Fibroblast of skin of left biceps (primary cell): ENCODE measurements around the gene MARCHF3.
"Not testable (repeated sequence)": the region's sequence is repeated elsewhere in the genome, so short reads cannot be mapped to it uniquely, and the experiment has no call there.

ENCODE experiments used
- DNase-seq, 2 experiments: peaks; one replicate each; pipeline ENCODE4 v3.0.0-alpha.2; 2013; ENCODE audit warnings: low read depth in 2 of 2

Gene MARCHF3

DNA sequence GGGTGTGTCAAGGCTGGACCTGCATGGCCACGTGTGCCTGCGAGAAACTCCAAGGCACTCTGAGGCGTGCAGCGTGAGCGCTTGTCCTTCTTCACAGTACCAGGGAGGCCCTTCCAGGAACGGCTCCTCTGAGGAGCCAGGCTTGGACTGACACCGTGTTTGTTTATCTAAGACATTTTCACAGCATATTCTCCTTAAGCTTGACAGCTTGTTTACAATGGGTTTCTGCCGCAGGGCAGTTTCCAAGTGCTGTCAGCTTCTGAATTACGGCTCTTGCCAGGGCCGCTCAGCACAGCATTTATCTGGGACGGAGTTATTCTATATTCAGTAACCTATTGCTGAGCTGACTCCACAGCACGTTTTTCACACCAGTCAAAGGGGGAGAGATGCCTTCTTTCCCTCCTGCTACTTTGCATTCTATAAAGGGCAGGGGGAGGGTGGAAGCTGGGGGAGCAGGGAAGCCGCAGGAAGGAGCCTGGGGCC is 155.0 kb downstream of the MARCHF3 start:
- DNase-seq = no peak

DNA sequence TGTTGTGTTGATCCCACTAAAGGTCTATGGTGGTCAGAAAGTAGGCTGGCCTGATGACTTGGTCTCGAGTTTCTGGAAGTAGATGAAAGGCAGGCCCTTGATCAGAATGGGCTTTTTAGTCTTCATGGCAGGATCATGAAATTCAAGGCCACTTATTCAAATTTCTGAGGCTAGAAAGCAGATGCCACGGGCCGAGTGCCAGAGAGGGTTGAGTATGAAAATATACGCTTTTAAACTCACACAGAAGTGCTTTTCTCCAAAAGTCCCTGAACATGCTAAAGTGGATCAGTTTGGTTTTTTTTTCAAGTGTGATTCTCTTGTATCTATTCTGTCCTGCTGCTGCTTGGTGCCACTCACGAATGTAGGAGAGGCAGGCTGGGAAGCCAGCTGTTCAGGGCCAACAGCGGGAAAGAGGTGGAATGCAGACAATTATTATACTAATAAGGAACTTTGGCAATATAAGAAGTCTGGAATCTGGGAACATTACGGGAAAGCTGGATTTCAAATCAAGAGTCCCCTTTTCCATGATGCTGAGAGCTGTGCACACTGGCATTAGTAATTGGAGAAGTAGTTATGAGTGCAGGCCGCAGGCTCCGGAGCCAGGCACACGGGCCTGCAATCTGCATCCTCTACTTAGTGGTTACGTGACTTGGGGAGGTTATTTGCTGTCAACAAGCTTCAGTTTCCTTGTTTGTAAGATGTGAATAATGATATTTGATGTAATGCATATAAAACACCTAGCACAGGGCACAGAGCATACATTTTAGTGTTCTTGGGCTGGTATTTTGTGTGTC is 157.6 kb downstream of the MARCHF3 start:
- no peak for DNase-seq

GRCh38 chr5:126871441-126871840 is 158.9 kb downstream of the MARCHF3 start:
- DNase-seq = no peak

- DNase-seq = no peak
Measured at GRCh38 chr5:126869005-126869451, 161.3 kb downstream of the MARCHF3 start.

DNA sequence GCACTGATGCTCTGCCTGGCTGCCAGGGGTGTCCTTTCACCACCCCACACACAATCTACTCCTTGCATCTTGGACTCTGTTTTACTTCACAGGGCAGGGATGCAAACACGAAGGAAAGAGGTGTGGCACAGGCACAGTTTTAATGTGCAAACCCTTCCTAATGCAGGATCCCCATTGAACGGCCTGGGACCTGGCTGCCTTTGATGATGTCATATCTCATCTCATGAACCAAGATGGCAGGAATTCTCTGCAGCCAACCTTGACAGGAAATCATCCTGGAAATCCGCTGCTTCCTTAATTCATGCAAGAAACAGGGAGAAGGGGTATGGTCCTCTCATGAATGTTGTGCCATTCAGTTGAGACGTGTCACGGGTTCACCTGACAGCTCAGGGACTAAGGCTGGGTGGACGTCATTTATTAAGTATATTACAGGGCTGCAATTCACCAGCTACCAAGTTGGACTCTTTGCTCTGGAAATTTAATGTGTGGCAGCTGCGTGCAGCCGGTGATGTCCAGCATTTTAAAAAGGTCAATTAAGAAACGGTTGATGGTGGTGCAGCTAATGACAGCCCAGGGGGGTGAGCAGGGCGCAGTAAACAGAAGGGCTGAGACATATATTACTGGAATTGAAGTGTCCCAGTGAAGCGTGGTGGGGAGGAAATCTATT is 161.9 kb downstream of the MARCHF3 start:
- DNase-seq = no peak

GRCh38 chr5:126866851-126867636 is 163.3 kb downstream of the MARCHF3 start:
- no peak for DNase-seq

- peak; percentile 53 to 61 for DNase-seq
Measured at GRCh38 chr5:126865299-126865698, 165.1 kb downstream of the MARCHF3 start.

DNA sequence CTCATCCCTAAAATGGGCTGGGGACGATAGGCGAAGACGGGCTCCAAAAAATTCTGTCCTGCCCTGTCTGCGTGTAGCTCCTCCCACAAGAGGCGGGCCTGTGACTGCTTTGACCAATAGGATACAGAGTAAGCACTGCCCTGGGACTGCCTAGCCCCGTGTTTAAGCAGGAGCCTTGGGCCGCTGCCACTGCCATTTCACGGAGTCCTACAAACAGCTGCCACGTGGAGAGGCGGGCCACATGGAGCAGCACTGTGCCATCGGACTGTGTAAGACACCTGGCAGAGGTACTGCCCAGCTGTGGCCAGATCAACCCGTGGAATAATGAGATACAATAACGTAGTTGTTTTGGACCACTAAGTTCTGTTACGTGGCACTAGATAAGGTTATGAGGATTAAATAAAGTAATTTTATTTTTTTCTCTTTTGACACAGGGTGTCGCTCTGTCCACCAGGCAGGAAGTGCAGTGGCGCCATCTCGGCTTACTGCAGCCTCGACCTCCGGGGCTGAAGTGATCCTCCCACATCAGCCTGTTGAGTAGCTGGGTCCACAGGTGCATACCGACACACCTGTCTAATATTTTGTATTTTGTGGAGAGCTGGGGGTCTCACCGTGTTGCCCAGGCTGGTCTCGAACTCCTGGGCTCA is 166.2 kb downstream of the MARCHF3 start:
- DNase-seq = no peak

DNA sequence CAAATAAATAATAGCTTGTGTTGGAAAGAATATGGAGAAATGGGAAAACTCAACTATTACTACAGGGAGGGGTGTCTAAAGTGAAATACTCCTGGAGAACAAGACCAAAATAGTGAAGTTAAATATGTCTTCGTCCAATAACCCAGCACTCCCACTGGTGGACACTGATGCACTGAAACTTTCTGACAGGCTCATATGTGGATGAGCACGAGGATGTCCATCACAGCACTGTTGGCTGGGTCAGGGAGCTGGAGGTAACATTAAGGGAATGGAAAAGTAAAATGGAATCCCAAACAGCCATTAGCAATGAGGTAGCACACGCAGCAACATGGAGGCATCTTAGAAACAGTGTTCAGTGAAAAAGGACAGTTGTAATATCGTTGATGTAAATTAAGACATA is 167.0 kb downstream of the MARCHF3 start:
- DNase-seq = no peak

DNA sequence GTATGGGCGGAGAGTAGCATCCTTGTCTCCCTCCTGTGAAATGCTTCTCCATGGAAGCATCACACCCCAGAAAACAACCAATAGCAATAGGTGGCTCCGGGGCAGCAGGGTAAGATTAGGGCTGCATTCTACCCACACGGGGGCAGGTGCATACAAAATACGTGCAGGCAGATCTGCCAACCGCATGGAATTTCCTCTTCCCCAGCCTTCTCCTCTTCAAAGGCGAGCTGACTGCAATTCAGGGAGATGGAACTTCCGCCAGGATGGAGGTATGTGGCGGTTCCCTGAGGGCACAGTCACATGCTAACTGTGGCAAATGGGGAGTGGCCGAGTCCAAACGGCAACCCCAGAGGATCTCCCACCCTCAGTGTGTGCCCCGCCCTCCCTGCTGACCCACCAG is 171.9 kb downstream of the MARCHF3 start:
- DNase-seq = no peak

DNA sequence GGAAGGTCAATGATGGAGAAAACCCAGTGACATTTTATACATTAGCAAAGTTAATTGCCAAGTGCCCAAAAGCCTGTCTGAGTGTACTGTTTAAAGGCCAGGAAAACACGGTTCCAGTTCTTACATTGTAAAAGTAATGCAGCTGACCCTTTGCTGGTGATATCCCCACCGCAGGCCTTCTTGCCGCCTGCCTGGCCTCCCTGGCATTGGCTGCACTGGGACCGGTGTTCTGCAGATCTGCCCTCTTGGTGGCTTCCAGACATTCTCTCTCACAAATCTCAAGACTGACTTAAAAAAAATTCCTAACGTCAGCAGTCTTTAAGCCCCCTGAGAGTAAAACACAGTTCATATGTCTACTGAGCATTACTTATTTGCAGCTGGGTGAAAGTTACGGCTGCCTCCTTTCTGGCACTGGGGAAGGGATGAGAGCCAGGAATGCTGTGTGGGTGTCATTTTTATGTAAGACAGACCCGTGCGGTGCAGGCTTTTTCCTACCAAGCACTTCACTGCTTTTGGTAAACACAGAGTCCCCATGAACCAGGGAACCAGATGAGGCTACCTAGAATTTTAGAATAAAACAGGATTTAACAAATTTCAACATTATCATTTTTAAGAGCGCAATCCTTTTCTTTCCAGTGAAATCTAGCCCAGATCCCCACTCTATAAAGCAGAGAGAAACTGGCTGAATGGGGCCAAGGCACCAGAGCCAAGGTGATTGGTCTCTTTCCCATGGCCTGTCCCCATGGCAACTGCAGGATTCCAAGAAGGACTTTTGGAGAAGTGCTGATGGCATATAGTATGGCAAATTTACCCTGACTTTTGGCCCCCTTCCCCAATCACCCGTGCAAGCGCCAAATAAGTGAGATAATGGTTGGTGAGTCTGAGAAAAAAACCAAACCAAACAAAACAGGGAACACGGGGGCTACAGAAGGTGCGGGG is 172.6 kb downstream of the MARCHF3 start:
- peak in 1 of 2 experiments; percentile 36 for DNase-seq

DNA sequence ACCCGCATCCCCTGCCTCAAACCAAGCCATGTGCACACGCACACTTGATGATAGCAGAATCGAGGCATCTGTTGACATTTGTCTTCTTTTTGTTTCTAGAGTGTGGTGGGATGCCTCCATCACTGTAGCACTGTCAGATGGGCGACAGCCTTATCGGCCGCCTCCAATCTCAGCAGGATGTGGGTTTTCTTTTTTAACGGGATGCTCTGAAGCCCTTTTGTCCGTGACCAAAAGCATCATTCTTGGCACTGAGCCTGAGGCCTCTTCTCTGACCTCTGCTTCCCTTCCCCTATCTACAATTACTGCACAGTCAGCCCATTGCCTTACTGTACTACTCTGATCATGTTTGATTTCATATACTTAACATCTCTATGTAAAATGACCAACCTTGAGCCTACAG is 175.1 kb downstream of the MARCHF3 start:
- no peak for DNase-seq

- DNase-seq = no peak
Measured at GRCh38 chr5:126854526-126855110, 175.7 kb downstream of the MARCHF3 start.

DNA sequence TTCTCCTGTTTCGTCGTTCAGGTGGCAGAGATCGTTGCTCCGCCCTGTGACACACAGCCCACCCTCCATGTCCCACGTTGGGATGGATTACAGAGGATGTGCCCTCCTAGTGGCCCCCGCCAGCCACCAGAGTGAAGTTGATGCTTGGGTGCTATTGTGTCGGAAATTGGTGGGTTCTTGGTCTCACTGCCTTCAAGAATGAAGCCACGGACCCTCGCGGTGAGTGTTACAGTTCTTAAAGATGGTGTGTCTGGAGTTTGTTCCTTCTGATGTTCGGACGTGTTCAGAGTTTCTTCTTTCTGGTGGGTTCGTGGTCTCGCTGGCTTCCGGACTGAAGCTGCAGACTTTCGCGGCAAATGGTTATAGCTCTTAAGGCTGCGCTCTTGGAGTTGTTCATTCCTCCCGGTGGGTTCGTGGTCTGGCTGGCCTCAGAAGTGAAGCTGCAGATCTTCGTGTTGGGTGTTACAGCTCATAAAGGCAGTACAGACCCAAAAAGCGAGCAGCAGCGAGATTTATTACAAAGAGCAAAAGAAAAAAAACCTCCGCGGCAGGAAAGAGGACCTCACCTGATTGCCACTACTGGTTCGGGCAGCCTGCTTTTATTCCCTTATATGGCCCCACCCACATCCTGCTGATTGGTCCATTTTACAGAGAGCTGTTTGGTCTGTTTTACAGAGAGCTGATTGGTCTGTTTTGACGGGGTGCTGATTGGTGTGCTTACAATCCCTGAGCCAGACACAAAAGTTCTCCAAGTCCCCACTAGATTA is 176.6 kb downstream of the MARCHF3 start:
- not testable (repeated sequence) for DNase-seq

GRCh38 chr5:126852841-126853271 is 177.5 kb downstream of the MARCHF3 start:
- no peak for DNase-seq

DNA sequence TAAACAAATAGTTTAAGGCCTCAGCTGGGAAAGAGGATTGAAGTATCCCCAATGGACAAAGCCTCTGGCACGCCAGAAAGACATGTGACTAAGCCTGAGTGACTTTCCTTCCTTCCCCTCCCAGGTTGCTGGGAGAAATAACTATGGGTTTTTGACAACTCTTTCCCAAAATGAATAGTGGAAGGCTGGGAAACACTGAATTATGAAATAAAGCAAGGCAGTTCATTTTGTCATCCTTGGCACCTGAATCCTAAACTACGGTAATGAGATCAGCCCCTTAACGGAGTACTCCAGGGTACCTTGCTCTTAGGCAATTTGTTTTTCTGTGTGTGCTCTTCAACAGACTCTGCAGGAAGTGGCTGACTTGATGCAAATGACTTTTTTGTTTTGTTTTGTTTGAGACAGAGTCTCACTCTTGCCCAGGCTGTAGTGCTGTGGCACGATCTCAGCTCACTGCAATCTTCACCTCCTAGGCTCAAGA is 178.2 kb downstream of the MARCHF3 start:
- no peak for DNase-seq

- DNase-seq = no peak
Measured at GRCh38 chr5:126851501-126852011, 178.8 kb downstream of the MARCHF3 start.

DNA sequence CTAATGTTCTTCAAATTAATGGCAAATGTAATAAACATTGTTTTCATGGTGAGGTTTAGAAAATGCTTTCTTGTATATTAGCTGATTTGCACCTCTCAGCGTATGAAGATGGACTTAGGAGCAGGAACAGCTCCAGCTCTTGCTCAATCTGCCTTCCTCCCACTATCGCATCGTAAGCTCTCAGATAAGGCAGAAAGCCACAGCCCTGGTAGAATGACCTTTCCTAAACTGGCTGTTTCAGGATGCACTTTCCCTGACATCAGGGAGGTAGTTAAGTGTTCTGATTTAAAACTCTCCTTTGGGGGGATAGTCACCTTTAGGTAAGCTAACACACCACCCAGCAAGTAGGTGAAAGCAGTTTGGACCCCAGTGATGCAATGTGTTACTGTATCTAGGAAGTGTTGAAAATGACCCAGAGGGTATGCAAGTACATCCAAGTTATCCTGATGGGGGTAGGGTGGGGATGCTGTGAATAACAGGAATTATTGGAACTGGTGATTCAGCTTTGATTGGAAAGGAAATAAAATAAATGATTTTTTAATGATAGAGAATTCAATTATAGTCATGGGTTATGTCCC is 181.2 kb downstream of the MARCHF3 start:
- DNase-seq = no peak

- DNase-seq = no peak
Measured at GRCh38 chr5:126848253-126848652, 182.1 kb downstream of the MARCHF3 start.
